ENCODE results near the gene GPR85.
"Not testable (repeated sequence)": the region's sequence is repeated elsewhere in the genome, so short reads cannot be mapped to it uniquely, and the experiment has no call there.

The GPR85 gene

GRCh38 chr7:113060100-113060499 lies 26.5 kb downstream of the GPR85 start:
- TF ChIP-seq, protein P1, sequence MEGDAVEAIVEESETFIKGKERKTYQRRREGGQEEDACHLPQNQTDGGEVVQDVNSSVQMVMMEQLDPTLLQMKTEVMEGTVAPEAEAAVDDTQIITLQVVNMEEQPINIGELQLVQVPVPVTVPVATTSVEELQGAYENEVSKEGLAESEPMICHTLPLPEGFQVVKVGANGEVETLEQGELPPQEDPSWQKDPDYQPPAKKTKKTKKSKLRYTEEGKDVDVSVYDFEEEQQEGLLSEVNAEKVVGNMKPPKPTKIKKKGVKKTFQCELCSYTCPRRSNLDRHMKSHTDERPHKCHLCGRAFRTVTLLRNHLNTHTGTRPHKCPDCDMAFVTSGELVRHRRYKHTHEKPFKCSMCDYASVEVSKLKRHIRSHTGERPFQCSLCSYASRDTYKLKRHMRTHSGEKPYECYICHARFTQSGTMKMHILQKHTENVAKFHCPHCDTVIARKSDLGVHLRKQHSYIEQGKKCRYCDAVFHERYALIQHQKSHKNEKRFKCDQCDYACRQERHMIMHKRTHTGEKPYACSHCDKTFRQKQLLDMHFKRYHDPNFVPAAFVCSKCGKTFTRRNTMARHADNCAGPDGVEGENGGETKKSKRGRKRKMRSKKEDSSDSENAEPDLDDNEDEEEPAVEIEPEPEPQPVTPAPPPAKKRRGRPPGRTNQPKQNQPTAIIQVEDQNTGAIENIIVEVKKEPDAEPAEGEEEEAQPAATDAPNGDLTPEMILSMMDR (conservative IDR thresholded peaks at IDR 0.05; ENCODE audit: control insufficient read depth, insufficient read depth, low read depth, low read length) = no peak
- DNase-seq (ENCODE audit: low read depth) = no peak
- H3K4me3 ChIP-seq (ENCODE audit: control insufficient read depth, low read depth, low read length) = no peak overlapping the region

- TF ChIP-seq, protein P1 (conservative IDR thresholded peaks at IDR 0.05; ENCODE audit: control insufficient read depth, insufficient read depth, low read depth, low read length) = no peak
- no peak for DNase-seq (ENCODE audit: low read depth)
- H3K4me3 ChIP-seq (ENCODE audit: control insufficient read depth, low read depth, low read length) = no peak overlapping the region
These were observed 31.7 kb downstream of the GPR85 start for GRCh38 chr7:113054938-113055337.

GRCh38 chr7:113054272-113054671 lies 32.4 kb downstream of the GPR85 start:
- not testable (repeated sequence) for DNase-seq (ENCODE audit: low read depth); H3K4me3 ChIP-seq (ENCODE audit: control insufficient read depth, low read depth, low read length)

DNA sequence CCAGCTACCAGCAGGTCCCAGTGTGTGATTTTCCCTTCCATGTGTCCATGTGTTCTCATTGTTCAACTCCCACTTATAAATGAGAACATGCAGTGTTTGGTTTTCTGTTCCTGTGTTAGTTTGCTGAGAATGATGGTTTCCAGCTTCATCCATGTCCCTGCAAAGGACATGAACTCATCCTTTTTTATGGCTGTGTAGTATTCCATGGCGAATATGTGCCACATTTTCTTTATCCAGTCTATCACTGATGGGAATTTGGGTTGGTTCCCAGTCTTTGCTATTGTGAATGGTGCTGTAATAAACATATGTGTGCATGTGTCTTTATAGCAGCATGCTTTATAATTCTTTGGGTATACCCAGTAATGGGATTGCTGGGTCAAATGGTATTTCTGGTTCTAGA lies 37.4 kb downstream of the GPR85 start:
- not testable (repeated sequence) for DNase-seq (ENCODE audit: low read depth); H3K4me3 ChIP-seq (ENCODE audit: control insufficient read depth, low read depth, low read length)

DNA sequence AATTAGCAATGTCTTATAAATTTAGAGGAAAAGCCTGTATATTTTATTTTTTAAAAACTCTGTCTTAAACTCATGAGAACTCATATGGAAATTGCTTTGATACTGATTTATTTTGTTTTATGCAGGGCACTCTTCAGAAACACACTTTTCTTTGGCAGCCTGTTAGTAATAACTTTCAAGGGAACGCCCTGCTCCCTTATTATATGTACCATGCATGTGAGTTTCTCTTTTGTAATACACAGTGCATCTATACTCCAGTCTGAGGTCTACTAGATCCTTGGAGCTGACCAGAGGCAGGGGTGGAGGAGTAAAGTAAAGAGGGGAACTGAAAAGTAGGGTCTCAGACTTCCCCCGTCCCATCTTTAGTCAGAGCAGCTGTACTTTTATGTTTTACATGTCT lies 40.2 kb downstream of the GPR85 start:
- no peak for DNase-seq (ENCODE audit: low read depth)
- TF ChIP-seq, protein P1 (conservative IDR thresholded peaks at IDR 0.05; ENCODE audit: control insufficient read depth, insufficient read depth, low read depth, low read length) = no peak
- no peak overlapping the region for H3K4me3 ChIP-seq (ENCODE audit: control insufficient read depth, low read depth, low read length)

DNA sequence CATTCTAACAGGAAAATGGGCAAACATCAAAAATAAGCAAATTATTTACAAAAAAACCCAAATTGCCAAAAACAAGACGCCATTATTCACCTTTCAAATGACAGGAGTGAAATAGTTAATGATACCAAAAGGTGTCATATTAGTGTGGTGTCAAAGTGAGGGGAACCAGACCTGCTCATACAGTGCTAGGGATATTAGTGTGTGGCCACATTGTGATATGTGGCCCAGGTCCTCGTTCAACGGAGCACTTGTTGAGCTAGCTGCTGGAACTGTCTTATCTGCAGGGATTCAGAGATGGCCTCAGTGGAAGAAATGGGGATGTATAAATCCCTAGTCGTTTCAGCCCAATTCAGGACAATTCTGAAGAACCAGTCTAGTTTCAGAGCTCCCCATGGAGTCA lies 41.2 kb downstream of the GPR85 start:
- TF ChIP-seq, protein P1 (conservative IDR thresholded peaks at IDR 0.05; ENCODE audit: control insufficient read depth, insufficient read depth, low read depth, low read length) = no peak
- no peak overlapping the region for H3K4me3 ChIP-seq (ENCODE audit: control insufficient read depth, low read depth, low read length)
- DNase-seq (ENCODE audit: low read depth) = no peak

GRCh38 chr7:113044394-113044793 lies 42.2 kb downstream of the GPR85 start:
- TF ChIP-seq, protein P1 (conservative IDR thresholded peaks at IDR 0.05; ENCODE audit: control insufficient read depth, insufficient read depth, low read depth, low read length) = no peak
- H3K4me3 ChIP-seq (ENCODE audit: control insufficient read depth, low read depth, low read length) = no peak overlapping the region
- DNase-seq (ENCODE audit: low read depth) = no peak

- TF ChIP-seq, protein P1 (conservative IDR thresholded peaks at IDR 0.05; ENCODE audit: control insufficient read depth, insufficient read depth, low read depth, low read length) = no peak
- DNase-seq (ENCODE audit: low read depth) = no peak
- no peak overlapping the region for H3K4me3 ChIP-seq (ENCODE audit: control insufficient read depth, low read depth, low read length)
These were observed 45.8 kb downstream of the GPR85 start for GRCh38 chr7:113040849-113041248.
